ENCODE data around the gene CRIP1. TPM values are rescaled to one million over a fixed set of nuclear protein-coding genes. Genes with fewer than 3 reads are reported as not detected.

Gene CRIP1
- total and polyA plus RNA-seq, 10 of the 15 experiments (the other 5 are each of a cell fraction or from before 2014, with no cell fraction given) = 66.8 to 259 (median 154) TPM

DNA sequence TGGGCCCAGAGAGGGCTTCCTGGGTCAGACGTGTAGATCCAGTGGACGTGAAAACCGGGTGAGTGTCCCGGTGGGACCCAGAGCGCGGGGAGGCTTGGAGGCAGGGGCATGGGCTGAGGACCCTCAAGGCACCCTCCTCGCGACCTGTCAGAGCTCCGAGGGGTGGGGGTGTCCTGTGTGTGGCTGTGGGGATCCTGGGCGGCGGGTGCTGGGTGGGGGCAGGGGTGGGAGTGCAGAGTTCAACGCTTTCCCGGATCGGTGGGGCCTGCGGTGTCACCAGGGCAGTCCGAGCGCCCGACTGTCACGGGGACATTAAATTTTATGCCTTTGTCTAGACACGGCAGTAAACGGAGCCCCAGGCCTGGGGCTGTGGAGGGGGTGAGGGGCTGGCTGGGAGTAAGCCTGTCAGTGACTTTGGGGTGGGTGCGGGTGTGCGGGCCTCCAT is 40.7 kb downstream of the CRIP1 start:
- H3K4me1 ChIP-seq (ENCODE audit: control insufficient read depth, insufficient read depth, low read length) = peaks cover 4% of the 10 kb centered on the region
- H3K9ac ChIP-seq (ENCODE audit: control insufficient read depth, insufficient read depth, low read length) = no peak overlapping the region
- TF ChIP-seq RAD21 (IDR thresholded peaks at IDR 0.05; ENCODE audit: insufficient read depth, low read depth, low read length) (no peak), PAX5 (IDR thresholded peaks at IDR 0.05; ENCODE audit: borderline replicate concordance, low read depth, low read length) (no peak), NRF1 (conservative IDR thresholded peaks at IDR 0.05; ENCODE audit: low read depth, low read length) (no peak), NFXL1 (IDR thresholded peaks at IDR 0.05; ENCODE audit: borderline replicate concordance) (no peak), IKZF1 (conservative IDR thresholded peaks at IDR 0.05) (no peak), NR2C2 (IDR thresholded peaks at IDR 0.05; ENCODE audit: borderline replicate concordance, control insufficient read depth, insufficient read length, low read depth) (no peak)
- TF ChIP-seq, protein P1, sequence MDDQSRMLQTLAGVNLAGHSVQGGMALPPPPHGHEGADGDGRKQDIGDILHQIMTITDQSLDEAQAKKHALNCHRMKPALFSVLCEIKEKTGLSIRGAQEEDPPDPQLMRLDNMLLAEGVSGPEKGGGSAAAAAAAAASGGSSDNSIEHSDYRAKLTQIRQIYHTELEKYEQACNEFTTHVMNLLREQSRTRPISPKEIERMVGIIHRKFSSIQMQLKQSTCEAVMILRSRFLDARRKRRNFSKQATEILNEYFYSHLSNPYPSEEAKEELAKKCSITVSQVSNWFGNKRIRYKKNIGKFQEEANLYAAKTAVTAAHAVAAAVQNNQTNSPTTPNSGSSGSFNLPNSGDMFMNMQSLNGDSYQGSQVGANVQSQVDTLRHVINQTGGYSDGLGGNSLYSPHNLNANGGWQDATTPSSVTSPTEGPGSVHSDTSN (IDR thresholded peaks at IDR 0.05; ENCODE audit: insufficient replicate concordance, low read depth, low read length) = no peak
- RAD21 ChIA-PET (ENCODE audit: unreplicated experiment) = no interaction called here
- CTCF ChIA-PET = interaction anchor here (1.9 kb wide), 1 partner anchor 157 kb away, joined by 13 read pairs; no protein-coding TSS in a partner anchor
- H3K27ac ChIP-seq (ENCODE audit: control insufficient read depth, insufficient read depth) = no peak overlapping the region
- no peak for FAIRE-seq
- no peaks in the 10 kb centered on the region for H3K36me3 ChIP-seq (ENCODE audit: control insufficient read depth in 2 of 2, insufficient read depth in 2 of 2, low read length in 1 of 2)
- no TSS peak for BruUV-seq (replicated peaks)
- H4K20me1 ChIP-seq (ENCODE audit: control insufficient read depth, insufficient read depth) = no peaks in the 10 kb centered on the region
- H3K4me3 ChIP-seq = no peak overlapping the region
- intact Hi-C loops (cut with micrococcal nuclease; ENCODE audit: unreplicated experiment) (loop anchor here (5.0 kb wide), 2 partner anchors 35 to 325 kb away; partner anchors contain the start of gene TEDC1), in situ Hi-C loops (cut with MboI) (no loop called here)
- H3K9me3 ChIP-seq (replicated peaks; ENCODE audit: control insufficient read depth, insufficient read depth, low read length) = no peaks in the 10 kb centered on the region
- no peak for DNase-seq (ENCODE audit: low read depth, low spot score)
- H2AFZ ChIP-seq (ENCODE audit: control insufficient read depth, low read depth, low read length) = no peak overlapping the region
- SMC1A ChIA-PET (ENCODE audit: uncharacterized antibody, unreplicated experiment) = interaction anchor here (1.8 kb wide), 1 partner anchor 156 kb away, joined by 11 read pairs; no protein-coding TSS in a partner anchor
- peak overlapping the region; percentile 33; the same call in 1 of the 2 replicates for H3K4me2 ChIP-seq (ENCODE audit: control insufficient read depth, insufficient read depth)
- 31% methylated on average over 18 of the region's 23 CpGs for WGBS (ENCODE audit: insufficient coverage, insufficient replicate concordance, low lambda C conversion rate, missing lambda C conversion rate)
- POLR2A ChIA-PET = no interaction called here
- peaks cover 5 to 7% of the 10 kb centered on the region in 2 experiments; a peak in 3 of 4 replicates for H3K27me3 ChIP-seq (replicated peaks in 1 of 2; ENCODE audit: control insufficient read depth in 2 of 2, insufficient read depth in 2 of 2, low read length in 1 of 2)
- no peaks in the 10 kb centered on the region for H3K79me2 ChIP-seq (ENCODE audit: control insufficient read depth, insufficient read depth, low read length)
- no peak for ATAC-seq

All from GM12878 (cell line).